ENCODE results near the gene MRPL53.

Gene MRPL53

GRCh38 chr2:74436848-74437695, 35.4 kb downstream of the MRPL53 start:
- H3K9me3 Mint-ChIP-seq (ENCODE audit: low read depth): no peaks in the 10 kb centered on the region
- H3K4me1 Mint-ChIP-seq (ENCODE audit: low read depth): peaks cover 7% of the 10 kb centered on the region
- no peak overlapping the region for H3K27ac Mint-ChIP-seq
- no peak overlapping the region for H3K4me3 Mint-ChIP-seq
- no peaks in the 10 kb centered on the region for H3K36me3 Mint-ChIP-seq
- H3K27me3 Mint-ChIP-seq: peaks cover 10% of the 10 kb centered on the region

- Mint-ChIP-seq H3K4me3 (no peak overlapping the region), H3K9me3 (ENCODE audit: low read depth) (no peaks in the 10 kb centered on the region), H3K27me3 (peaks cover 10% of the 10 kb centered on the region), H3K27ac (no peak overlapping the region), H3K36me3 (no peaks in the 10 kb centered on the region), H3K4me1 (ENCODE audit: low read depth) (peaks cover 7% of the 10 kb centered on the region)
Observed at GRCh38 chr2:74436111-74436805, 36.2 kb downstream of the MRPL53 start.

- Mint-ChIP-seq H3K9me3 (ENCODE audit: low read depth) (no peaks in the 10 kb centered on the region), H3K27ac (no peak overlapping the region), H3K27me3 (no peaks in the 10 kb centered on the region), H3K36me3 (no peaks in the 10 kb centered on the region), H3K4me3 (no peak overlapping the region), H3K4me1 (ENCODE audit: low read depth) (no peaks in the 10 kb centered on the region)
Observed at GRCh38 chr2:74430502-74430901, 42.0 kb downstream of the MRPL53 start.

GRCh38 chr2:74429487-74430451, 42.7 kb downstream of the MRPL53 start:
- no peaks in the 10 kb centered on the region for H3K36me3 Mint-ChIP-seq
- H3K9me3 Mint-ChIP-seq (ENCODE audit: low read depth): no peaks in the 10 kb centered on the region
- no peak overlapping the region for H3K27ac Mint-ChIP-seq
- no peak overlapping the region for H3K4me3 Mint-ChIP-seq
- no peaks in the 10 kb centered on the region for H3K4me1 Mint-ChIP-seq (ENCODE audit: low read depth)
- H3K27me3 Mint-ChIP-seq: no peaks in the 10 kb centered on the region

GRCh38 chr2:74428675-74429074, 43.8 kb downstream of the MRPL53 start:
- Mint-ChIP-seq H3K4me3 (no peak overlapping the region), H3K27ac (no peak overlapping the region), H3K4me1 (ENCODE audit: low read depth) (no peaks in the 10 kb centered on the region), H3K9me3 (ENCODE audit: low read depth) (no peaks in the 10 kb centered on the region), H3K36me3 (no peaks in the 10 kb centered on the region), H3K27me3 (no peaks in the 10 kb centered on the region)

GRCh38 chr2:74427551-74427950, 44.9 kb downstream of the MRPL53 start:
- H3K9me3 Mint-ChIP-seq (ENCODE audit: low read depth): no peaks in the 10 kb centered on the region
- H3K36me3 Mint-ChIP-seq: no peaks in the 10 kb centered on the region
- no peak overlapping the region for H3K27ac Mint-ChIP-seq
- H3K4me1 Mint-ChIP-seq (ENCODE audit: low read depth): peaks cover 4% of the 10 kb centered on the region
- H3K4me3 Mint-ChIP-seq: no peak overlapping the region
- H3K27me3 Mint-ChIP-seq: no peaks in the 10 kb centered on the region

- no peaks in the 10 kb centered on the region for H3K27me3 Mint-ChIP-seq
- H3K9me3 Mint-ChIP-seq (ENCODE audit: low read depth): no peaks in the 10 kb centered on the region
- H3K4me1 Mint-ChIP-seq (ENCODE audit: low read depth): peaks cover 5% of the 10 kb centered on the region
- H3K36me3 Mint-ChIP-seq: no peaks in the 10 kb centered on the region
- no peak overlapping the region for H3K4me3 Mint-ChIP-seq
- no peak overlapping the region for H3K27ac Mint-ChIP-seq
Observed at GRCh38 chr2:74426181-74426758, 46.2 kb downstream of the MRPL53 start.

GRCh38 chr2:74425523-74425922, 47.0 kb downstream of the MRPL53 start:
- no peaks in the 10 kb centered on the region for H3K9me3 Mint-ChIP-seq (ENCODE audit: low read depth)
- H3K36me3 Mint-ChIP-seq: no peaks in the 10 kb centered on the region
- no peak overlapping the region for H3K4me3 Mint-ChIP-seq
- peaks cover 11% of the 10 kb centered on the region for H3K4me1 Mint-ChIP-seq (ENCODE audit: low read depth)
- H3K27ac Mint-ChIP-seq: no peak overlapping the region
- H3K27me3 Mint-ChIP-seq: no peaks in the 10 kb centered on the region

- peaks cover 16% of the 10 kb centered on the region for H3K4me1 Mint-ChIP-seq (ENCODE audit: low read depth)
- H3K4me3 Mint-ChIP-seq: no peak overlapping the region
- no peaks in the 10 kb centered on the region for H3K36me3 Mint-ChIP-seq
- no peaks in the 10 kb centered on the region for H3K9me3 Mint-ChIP-seq (ENCODE audit: low read depth)
- H3K27me3 Mint-ChIP-seq: no peaks in the 10 kb centered on the region
- H3K27ac Mint-ChIP-seq: no peak overlapping the region
Observed at GRCh38 chr2:74424995-74425406, 47.5 kb downstream of the MRPL53 start.

GRCh38 chr2:74424139-74424992, 48.1 kb downstream of the MRPL53 start:
- no peak overlapping the region for H3K4me3 Mint-ChIP-seq
- H3K36me3 Mint-ChIP-seq: no peaks in the 10 kb centered on the region
- no peak overlapping the region for H3K27ac Mint-ChIP-seq
- H3K27me3 Mint-ChIP-seq: no peaks in the 10 kb centered on the region
- no peaks in the 10 kb centered on the region for H3K9me3 Mint-ChIP-seq (ENCODE audit: low read depth)
- H3K4me1 Mint-ChIP-seq (ENCODE audit: low read depth): peaks cover 19% of the 10 kb centered on the region

GRCh38 chr2:74423231-74424095, 49.0 kb downstream of the MRPL53 start:
- Mint-ChIP-seq H3K4me3 (peak overlapping the region; percentile 100), H3K4me1 (ENCODE audit: low read depth) (peaks cover 19% of the 10 kb centered on the region), H3K9me3 (ENCODE audit: low read depth) (no peaks in the 10 kb centered on the region), H3K27ac (peak overlapping the region; percentile 37), H3K27me3 (no peaks in the 10 kb centered on the region), H3K36me3 (no peaks in the 10 kb centered on the region)

Data from activated naive CD8-positive, alpha-beta T cell (primary cell).